ENCODE measurements around the gene IL16.

- TF ChIP-seq CTCF (optimal IDR thresholded peaks at IDR 0.05 in 1 of 3, IDR thresholded peaks at IDR 0.05 in 1 of 3, conservative IDR thresholded peaks at IDR 0.05 in 1 of 3; ENCODE audit: extremely low read depth in 1 of 3, insufficient read depth in 2 of 3, low read length in 3 of 3) (no peak), EZH2 (IDR thresholded peaks at IDR 0.05; ENCODE audit: low read length) (no peak)
These were observed 60.8 kb downstream of the IL16 start for GRCh38 chr15:81257435-81257834.

All from keratinocyte (primary cell).